Breast epithelium (tissue), 3 donors: ENCODE data around the gene ALPK3.

Experiments
- CTCF ChIP-seq, 3 donors: fragments of 450-650 bp; IDR thresholded peaks; one replicate each; pipeline ENCODE4 v1.5.1; 2016 to 2017; ENCODE audit warnings: antibody characterized with exemption in 3 of 3, mild to moderate bottlenecking in 3 of 3, moderate library complexity in 3 of 3
- POLR2A ChIP-seq: fragments of 450-650 bp; IDR thresholded peaks from one replicate; pipeline ENCODE4 v1.6.1; 2016; ENCODE audit warnings: antibody characterized with exemption, mild to moderate bottlenecking, moderate library complexity

- TF ChIP-seq POLR2A (no peak), CTCF (IDR thresholded peaks at IDR 0.05) (no peak)
Observed at GRCh38 chr15:84833447-84834228, 16.5 kb downstream of the ALPK3 start.
